HTERT RPE-1 (cell line): ENCODE data around the gene PASD1.
"Not testable (repeated sequence)": the region's sequence is repeated elsewhere in the genome, so short reads cannot be mapped to it uniquely, and the experiment has no call there.

Source experiments
- in situ Hi-C: fragments of 300-500 bp; cut with MboI; formaldehyde crosslinking; loops from 4 replicates; pipeline ENCODE4 v1.14.3; 2020; ENCODE audit warnings: low sequenced_read_pairs

Gene PASD1, protein sequence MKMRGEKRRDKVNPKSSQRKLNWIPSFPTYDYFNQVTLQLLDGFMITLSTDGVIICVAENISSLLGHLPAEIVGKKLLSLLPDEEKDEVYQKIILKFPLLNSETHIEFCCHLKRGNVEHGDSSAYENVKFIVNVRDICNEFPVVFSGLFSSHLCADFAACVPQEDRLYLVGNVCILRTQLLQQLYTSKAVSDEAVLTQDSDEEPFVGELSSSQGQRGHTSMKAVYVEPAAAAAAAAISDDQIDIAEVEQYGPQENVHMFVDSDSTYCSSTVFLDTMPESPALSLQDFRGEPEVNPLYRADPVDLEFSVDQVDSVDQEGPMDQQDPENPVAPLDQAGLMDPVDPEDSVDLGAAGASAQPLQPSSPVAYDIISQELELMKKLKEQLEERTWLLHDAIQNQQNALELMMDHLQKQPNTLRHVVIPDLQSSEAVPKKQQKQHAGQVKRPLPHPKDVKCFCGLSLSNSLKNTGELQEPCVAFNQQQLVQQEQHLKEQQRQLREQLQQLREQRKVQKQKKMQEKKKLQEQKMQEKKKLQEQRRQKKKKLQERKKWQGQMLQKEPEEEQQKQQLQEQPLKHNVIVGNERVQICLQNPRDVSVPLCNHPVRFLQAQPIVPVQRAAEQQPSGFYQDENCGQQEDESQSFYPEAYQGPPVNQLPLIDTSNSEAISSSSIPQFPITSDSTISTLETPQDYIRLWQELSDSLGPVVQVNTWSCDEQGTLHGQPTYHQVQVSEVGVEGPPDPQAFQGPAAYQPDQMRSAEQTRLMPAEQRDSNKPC

DNA sequence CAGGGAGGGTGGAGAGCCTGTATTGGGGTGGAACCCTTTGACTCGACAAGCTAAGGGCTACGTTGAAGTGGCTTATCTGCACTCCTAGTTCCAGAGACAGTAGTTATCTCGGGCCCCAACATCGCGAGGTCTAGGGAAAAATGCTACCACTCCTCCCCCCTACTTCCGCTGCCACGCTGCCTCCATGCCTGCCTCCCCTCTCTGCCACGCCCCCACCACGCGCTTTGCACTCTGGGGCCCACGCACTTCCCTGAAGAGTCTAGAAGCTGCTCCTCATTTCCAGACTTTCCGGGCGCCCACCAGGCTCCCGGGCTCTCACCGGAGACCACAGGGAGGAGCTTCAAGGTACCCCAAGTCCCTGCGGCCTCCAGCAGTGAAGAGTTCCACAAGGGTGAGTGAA, at the start of gene PASD1:
Gene PASD1 (plus strand): TSS at position 227 of the 400 bp plus-strand sequence. CDS start 37,879 bp downstream, outside the sequence.
- in situ Hi-C loops: no loop called here

DNA sequence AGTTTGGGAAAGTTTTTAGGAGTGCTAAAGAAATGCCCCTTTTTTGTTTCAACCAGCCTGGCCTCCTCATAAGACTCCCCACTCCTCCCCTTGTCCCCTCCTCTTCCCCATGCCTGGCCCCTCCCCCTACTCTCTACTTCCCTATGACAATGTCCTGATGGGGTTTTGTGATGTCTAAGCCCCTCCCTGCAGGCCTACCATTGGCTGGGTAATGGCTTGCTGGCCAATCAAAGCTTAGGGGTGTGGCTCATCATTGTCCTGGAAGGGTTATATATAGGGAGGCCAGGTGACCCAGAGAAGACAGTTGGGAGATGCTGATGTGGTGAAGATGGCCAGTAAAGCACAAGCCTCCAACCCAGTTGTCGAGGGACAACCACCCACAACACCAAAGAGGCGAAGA, 48.2 kb upstream of the PASD1 start:
- in situ Hi-C loops: no loop called here

DNA sequence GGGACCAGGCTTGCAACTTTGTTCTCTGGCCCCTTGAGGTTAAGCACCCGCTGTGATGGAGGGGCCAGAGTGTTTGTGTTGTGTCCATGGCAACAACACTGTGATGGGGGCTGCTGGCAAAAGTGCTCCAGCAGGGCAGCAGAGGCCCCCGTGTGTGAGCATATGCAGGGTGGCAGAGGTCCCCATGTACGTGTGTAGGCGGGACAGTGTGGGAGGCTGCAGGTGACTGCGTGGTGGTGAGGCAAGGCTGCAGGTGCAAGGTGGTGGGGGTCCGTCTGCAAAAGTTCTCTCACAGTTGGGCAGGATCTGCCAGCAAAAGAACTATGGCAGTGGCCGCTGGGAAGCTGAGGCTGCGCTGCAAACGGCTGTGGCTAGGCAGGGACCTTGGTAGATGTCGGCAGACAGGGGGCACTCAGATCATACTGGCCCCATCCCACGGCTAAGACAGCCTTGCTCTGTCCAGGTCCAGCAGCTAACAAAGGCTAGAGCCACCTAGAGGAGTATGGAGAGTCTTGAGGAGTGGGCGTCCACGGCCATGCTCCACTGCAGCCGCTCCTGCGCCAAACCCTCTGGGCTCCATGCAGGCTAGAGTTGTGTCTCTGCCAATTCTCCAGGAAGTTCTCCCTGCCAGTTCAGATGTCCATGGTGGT, 46.8 kb upstream of the PASD1 start:
- in situ Hi-C loops: no loop called here

DNA sequence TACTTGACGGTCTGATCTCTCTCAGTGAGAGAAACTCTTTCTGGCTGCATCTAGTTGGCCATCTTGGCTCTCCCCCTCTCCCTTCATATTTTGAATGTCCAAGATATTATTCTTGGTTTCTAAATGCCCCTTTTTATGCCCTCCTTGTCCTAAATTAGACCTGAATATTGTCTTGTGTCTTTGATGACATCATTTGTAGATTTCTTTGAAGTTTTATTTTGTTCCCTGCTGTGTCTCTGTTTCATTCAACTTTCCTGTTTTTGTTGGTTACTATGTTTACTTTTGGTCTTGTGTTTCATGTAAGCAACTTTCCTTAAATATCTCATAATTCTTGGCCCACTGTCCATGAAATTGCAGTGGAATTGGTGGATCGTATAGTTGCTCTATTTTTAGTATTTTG, 46.1 kb upstream of the PASD1 start:
- in situ Hi-C loops: no loop called here

DNA sequence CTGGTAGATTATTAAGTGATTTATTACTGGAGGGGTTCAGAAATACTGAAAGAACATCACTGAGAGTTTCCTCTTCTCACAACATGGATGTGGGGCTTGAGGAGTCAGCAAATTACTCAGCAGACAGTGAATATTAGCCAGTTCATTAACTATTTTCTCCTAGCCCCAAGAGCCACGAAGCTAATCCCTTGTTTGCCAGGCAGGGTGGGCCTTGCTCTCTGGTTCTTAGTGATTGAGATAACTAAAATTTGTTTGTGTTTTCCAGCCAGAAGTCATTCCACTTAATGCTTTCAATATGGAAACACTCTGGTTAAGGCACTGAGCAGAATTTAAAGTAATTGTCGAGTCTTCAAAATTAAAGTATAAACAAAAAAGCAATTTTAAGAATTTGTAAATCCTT, 40.1 kb upstream of the PASD1 start:
- in situ Hi-C loops: no loop called here

DNA sequence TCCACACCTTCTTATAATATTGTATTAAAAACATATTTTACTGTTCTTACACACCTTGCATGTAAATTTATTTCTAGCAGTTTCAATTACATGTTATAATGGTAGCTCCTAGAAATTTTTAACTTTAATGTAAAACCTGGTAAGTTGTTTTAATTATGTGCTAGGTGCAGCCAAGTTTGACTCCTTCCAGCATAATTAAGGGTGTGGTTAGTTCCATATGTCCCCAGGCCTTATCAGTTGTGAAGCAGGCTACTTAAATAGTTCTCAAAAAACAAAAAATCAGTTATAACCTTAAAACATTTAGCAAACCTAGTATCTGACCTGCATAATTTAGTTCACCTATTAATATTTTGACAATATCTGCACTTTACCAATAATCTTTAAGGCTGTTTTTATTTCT, 26.9 kb upstream of the PASD1 start:
- in situ Hi-C loops: no loop called here

DNA sequence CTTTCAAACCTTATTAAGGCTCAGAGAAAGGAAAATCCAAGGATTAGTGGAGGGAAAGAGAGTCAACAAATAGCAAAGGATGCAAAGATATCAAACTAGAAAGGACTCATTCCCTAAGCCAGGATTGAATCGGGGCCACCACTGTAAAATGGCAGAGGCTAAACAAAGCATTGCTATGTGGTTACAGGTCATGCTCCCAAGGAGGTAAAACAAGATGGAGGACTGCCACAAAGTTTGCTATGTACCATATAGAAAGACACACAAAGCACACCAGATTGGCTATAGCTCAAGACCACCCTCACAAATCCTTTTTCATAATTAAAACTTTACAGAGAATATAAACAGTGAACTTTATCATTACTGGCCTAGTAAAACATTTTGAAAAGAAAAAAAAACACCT, 25.9 kb upstream of the PASD1 start:
- in situ Hi-C loops: no loop called here

DNA sequence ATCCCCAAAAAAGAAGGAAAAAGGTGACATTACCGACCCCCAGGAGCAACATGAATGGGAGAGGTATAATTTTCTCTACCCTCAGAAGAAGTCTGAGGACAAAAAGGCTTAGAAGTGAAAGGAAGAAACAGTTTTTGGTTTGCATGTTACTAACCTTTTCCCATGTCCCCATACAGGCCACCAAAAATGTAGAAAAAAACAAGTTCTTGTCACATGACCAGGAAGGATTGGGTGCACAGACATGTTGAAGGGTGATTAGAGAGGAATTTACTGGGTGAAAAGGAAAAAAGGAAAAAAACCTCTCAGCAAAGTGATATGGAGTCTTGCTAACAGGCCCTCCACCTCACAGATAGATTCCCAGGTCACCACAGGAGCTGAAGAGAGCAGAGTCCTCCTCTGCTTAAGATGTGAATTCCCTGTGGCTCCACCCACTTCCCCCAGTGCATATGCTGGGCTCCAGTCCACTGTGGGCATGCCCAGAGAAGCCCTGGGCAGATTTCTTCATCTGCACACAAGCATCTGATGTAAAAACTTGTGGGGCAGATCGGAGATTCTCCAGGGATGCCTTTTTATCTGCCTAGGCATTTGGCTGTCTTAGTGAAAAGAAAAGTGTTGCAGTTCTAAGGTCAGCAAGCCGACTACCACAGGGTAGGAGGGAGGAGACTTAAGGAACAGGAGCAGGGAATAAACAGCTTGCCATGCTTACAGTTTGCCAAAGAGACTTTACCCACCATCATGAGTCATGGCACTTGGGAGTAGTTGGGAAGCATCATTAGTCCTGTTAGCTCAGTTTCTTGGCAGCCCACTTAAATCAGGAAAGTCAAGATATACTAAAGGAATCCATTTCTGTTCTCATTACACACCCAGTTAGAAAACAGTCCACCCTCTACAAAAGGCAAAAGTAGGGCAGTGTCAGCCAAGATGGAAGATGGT, 25.0 kb upstream of the PASD1 start:
- in situ Hi-C loops: no loop called here

DNA sequence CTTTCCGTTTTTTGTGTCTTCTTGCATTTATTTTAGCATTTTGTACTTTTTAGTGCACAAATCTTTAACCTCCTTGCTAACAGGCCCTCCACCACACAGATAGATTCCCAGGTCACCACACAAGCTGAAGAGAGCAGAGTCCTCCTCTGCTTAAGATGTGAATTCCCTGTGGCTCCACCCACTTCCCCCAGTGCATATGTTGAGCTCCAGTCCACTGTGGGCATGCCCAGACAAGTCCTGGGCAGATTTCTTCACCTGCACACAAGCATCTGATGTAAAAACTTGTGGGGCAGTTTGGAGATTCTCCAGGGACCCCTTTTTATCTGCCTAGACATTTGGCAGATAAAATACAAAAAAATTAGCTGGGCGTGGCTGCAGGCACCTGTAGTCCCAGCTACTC, 19.8 kb upstream of the PASD1 start:
- in situ Hi-C loops: no loop called here

DNA sequence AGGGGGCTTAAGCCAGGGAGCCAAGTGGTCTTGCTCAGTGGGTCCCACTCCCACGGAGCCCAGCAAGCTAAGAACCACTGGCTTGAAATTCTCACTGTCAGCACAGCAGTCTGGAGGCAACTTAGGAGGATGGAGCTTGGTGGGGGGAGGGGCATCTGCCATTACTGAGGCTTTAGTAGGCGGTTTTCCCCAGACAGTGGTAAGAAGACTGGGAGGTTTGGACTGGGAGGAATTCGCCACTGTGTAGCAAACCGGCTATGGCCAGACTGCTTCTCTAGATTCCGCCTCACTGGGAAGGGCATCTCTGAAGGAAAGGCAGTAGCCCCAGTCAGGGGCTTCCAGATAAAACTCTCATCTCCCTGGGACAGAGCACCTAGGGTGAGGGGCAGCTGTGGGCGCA, 17.2 kb upstream of the PASD1 start:
- in situ Hi-C loops: not testable (repeated sequence)

DNA sequence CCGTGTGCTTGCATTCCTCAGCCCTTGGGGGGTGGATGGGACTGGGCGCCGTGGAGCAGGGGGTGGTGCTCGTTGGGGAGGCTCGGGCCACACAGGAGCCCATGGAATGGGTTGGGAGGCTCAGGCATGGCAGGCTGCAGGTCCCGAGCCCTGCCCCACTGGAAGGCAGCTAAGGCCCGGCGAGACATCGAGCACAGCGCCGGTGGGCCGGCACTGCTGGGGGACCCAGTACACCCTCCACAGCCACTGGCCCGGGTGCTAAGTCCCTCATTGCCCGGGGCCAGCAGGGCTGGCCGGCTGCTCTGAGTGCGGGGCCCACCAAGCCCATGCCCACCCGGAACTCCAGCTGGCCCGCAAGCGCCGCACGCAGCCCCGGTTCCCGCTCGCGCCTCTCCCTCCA, 12.3 kb upstream of the PASD1 start:
- in situ Hi-C loops: not testable (repeated sequence)

DNA sequence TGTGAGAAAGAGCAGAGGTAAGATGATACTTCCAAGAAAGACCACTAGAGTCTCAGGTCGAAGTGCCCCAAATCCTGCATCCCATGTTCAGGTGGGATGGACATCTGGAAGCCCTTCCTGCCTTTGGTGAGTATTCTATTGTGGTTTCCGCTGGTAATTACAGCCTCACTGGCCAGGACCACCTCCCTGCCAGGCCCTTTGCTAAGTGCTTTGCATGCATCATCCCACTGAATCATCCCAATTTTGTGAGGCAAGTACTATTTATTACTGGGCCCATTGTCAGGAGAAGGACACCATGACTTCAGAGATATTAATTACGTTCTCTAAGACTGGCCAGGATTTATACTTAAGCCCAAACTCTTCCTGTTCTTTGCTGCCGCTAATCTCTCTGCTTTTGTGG, 10.7 kb upstream of the PASD1 start:
- in situ Hi-C loops: no loop called here

DNA sequence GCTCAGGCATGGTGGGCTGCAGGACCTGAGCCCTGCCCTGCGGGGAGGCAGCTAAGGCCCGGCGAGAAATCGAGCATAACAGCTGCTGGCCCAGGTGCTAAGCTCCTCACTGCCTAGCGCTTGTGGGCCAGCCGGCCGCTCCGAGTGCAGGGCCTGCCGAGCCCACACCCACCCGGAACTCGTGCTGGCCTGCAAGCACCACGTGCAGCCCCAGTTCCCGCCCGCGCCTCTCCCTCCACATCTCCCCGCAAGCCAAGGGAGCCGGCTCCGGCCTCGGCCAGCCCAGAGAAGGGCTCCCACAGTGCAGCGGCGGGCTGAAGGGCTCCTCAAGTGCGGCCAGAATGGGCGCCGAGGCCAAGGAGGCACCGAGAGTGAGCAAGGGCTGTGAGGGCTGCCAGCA, 8.2 kb upstream of the PASD1 start:
- in situ Hi-C loops: not testable (repeated sequence)

DNA sequence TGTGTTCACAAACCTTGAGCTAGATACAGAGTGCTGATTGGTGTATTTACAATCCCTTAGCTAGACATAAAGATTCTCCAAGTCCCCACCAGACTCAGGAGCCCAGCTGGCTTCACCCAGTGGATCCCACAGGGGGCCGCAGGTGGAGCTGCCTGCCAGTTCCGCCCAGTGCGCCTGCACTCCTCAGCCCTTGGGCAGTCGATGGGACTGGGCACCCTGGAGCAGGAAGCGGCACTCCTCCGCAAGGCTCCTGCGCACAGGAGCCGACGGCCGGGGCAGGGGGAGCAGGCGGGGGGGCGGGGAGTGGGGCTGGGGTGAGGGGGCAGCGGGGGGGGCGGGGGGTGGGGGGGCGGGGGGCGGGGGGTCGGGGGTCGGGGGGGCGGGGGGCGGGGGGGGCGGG, 990 bp upstream of the PASD1 start:
- in situ Hi-C loops: not testable (repeated sequence)

DNA sequence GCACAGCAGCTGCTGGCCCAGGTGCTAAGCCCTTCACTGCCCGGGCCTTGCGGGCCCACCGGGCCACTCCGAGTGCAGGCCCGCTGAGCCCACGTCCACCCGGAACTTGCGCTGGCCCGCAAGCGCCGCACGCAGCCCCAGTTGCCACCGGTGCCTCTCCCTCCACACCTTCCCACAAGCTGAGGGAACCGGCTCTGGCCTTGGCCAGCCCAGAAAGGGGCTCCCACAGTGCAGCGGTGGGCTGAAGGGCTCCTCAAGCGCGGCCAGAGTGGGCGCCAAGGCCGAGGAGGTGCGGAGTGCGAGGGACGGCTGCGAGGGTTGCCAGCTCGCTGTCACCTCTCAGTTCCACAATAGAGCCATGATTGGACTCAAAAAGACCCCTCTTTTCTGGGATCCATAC, 472 bp upstream of the PASD1 start:
- in situ Hi-C loops: not testable (repeated sequence)

DNA sequence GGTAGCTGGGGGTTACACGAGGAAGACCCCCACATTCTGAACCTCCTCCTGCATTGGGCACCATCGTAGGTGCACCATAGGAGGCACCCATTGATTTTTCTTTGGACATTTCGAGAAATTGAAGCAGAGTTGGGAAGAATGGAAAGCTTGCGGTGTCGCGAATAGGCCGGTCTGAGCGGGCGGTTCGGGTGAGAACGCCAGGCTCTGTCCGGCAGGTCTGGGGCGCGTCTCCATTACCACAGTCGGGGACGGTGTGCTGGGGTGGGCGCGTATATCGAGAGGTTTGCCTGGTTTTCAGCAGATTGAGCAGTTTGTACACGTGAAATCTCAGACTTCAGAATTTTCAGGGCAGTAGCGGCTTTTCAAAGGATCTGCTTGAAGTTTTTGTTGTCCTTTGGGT, 560 bp downstream of the PASD1 start:
- in situ Hi-C loops: no loop called here

DNA sequence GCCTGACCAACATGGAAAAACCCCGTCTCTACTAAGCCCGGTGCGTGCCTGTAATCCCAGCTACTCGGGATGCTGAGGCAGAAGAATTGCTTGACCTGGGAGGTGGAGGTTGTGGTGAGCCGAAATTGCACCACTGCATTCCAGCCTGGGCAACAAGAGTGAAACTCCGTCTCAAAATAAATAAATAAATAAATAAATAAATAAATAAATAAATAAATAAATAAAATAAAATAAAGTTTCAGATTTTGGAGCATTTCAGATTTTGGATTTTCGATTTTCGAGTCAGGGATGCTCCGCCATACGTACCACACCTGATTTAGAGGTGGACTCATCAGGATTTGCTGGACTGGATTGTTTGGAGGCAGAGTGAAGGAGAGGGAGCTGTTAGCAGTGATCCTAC, 3.4 kb downstream of the PASD1 start:
- in situ Hi-C loops: not testable (repeated sequence)

DNA sequence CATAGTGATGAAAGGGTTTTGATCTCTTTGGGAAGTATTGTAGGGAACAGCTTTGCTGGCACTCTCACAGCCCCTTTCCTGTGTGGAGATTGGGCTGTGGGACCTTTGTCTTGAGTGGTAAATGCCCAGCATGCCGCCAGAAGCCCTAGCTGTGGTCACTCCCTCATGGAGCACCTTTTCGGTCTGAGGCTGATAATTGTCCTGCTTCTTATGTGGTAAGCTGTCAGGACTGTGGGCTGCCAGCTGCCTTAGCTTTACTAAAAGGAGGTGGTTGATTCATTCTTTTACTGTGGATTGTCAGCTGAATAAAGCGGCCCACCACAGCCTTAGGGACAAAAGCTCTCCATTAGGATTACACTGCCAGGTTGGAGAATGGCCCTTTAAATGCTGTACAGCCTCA, 7.1 kb downstream of the PASD1 start:
- in situ Hi-C loops: no loop called here

DNA sequence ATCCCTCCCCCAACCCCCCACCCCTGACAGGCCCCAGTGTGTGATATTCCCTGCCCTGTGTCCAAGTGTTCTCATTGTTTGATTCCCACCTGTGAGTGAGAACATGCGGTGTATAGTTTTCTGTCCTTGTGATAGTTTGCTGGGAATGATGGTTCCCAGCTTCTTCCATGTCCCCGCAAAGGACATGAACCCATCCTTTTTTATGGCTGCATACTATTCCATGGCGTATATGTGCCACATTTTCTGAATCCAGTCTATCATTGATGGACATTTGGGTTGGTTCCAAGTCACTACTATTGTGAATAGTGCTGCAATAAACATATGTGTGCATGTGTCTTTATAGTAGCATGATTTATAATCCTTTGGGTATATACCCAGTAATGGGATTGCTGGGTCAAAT, 29.9 kb downstream of the PASD1 start:
- in situ Hi-C loops: not testable (repeated sequence)

DNA sequence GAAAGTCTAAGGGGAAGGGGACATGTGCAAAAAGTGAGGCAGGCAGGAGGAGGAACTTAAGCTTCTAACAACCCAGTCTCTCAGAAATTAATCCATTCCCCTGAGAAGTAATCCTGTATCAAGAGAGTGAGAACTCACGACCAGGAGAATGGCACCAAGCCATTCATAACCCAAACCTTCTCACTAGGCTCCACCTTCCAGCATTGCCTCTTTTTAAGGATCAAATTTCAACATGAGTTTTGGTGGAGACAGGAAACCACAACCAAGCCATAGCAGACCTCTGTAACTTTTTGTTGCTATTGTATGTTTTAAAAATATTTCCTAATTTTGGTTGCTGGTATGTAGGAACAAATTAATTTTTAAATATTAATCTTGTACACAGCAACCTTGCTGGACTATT, 32.8 kb downstream of the PASD1 start:
- in situ Hi-C loops: no loop called here

DNA sequence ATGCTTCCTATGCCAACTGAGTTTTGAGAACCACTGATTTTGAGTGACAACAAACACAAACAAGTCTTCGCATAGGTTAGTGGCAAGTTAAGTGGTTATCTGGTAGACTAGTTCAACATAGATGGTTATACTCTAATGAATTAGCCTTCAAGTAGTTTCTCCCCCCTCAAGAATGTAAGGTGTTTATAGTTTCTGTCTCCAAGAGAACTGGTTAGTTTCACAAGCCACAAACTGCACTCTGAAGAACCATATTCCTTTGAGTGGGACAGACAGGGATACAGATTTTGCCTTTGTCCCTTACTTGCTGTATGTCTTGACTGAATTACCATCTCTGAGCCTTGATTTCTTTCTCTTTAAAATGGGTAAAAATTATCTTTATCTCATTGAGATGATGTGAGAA, 41.5 kb downstream of the PASD1 start:
- in situ Hi-C loops: no loop called here
